ENCODE results near the gene ZC3H13.

Gene ZC3H13

GRCh38 chr13:46087481-46087880 is 34.9 kb upstream of the ZC3H13 start:
- no peak overlapping the region for H3K4me3 ChIP-seq (ENCODE audit: insufficient read depth, low read depth, low read length, poor library complexity, severe bottlenecking)
- no peaks in the 10 kb centered on the region for H3K36me3 ChIP-seq (ENCODE audit: control insufficient read depth, insufficient read depth, low read length)
- no peak overlapping the region for H3K27ac ChIP-seq (ENCODE audit: insufficient read depth, low read length, poor library complexity, severe bottlenecking)
- H3K9me3 ChIP-seq (ENCODE audit: control insufficient read depth, low read length) = no peaks in the 10 kb centered on the region
- no peak for DNase-seq
- H3K4me1 ChIP-seq (ENCODE audit: control insufficient read depth, insufficient read depth, low read length, poor library complexity, severe bottlenecking) = no peaks in the 10 kb centered on the region
- no peaks in the 10 kb centered on the region for H3K27me3 ChIP-seq (replicated peaks; ENCODE audit: control insufficient read depth, insufficient read depth, low read length, poor library complexity, severe bottlenecking)

- H3K36me3 ChIP-seq (ENCODE audit: control insufficient read depth, insufficient read depth, low read length) = no peaks in the 10 kb centered on the region
- no peak for DNase-seq
- H3K9me3 ChIP-seq (ENCODE audit: control insufficient read depth, low read length) = no peaks in the 10 kb centered on the region
- no peak overlapping the region for H3K4me3 ChIP-seq (ENCODE audit: insufficient read depth, low read depth, low read length, poor library complexity, severe bottlenecking)
- H3K27ac ChIP-seq (ENCODE audit: insufficient read depth, low read length, poor library complexity, severe bottlenecking) = no peak overlapping the region
- H3K27me3 ChIP-seq (replicated peaks; ENCODE audit: control insufficient read depth, insufficient read depth, low read length, poor library complexity, severe bottlenecking) = no peaks in the 10 kb centered on the region
- H3K4me1 ChIP-seq (ENCODE audit: control insufficient read depth, insufficient read depth, low read length, poor library complexity, severe bottlenecking) = no peaks in the 10 kb centered on the region
Measured at GRCh38 chr13:46086985-46087384, 34.4 kb upstream of the ZC3H13 start.

- H3K36me3 ChIP-seq (ENCODE audit: control insufficient read depth, insufficient read depth, low read length) = no peaks in the 10 kb centered on the region
- DNase-seq = no peak
- no peaks in the 10 kb centered on the region for H3K9me3 ChIP-seq (ENCODE audit: control insufficient read depth, low read length)
- H3K27ac ChIP-seq (ENCODE audit: insufficient read depth, low read length, poor library complexity, severe bottlenecking) = no peak overlapping the region
- H3K27me3 ChIP-seq (replicated peaks; ENCODE audit: control insufficient read depth, insufficient read depth, low read length, poor library complexity, severe bottlenecking) = no peaks in the 10 kb centered on the region
- no peaks in the 10 kb centered on the region for H3K4me1 ChIP-seq (ENCODE audit: control insufficient read depth, insufficient read depth, low read length, poor library complexity, severe bottlenecking)
- H3K4me3 ChIP-seq (ENCODE audit: insufficient read depth, low read depth, low read length, poor library complexity, severe bottlenecking) = no peak overlapping the region
Measured at GRCh38 chr13:46086421-46086922, 33.9 kb upstream of the ZC3H13 start.

GRCh38 chr13:46085737-46086136 is 33.2 kb upstream of the ZC3H13 start:
- Histone ChIP-seq H3K4me1 (ENCODE audit: control insufficient read depth, insufficient read depth, low read length, poor library complexity, severe bottlenecking) (no peaks in the 10 kb centered on the region), H3K9me3 (ENCODE audit: control insufficient read depth, low read length) (no peaks in the 10 kb centered on the region), H3K4me3 (ENCODE audit: insufficient read depth, low read depth, low read length, poor library complexity, severe bottlenecking) (no peak overlapping the region), H3K27ac (ENCODE audit: insufficient read depth, low read length, poor library complexity, severe bottlenecking) (no peak overlapping the region), H3K27me3 (replicated peaks; ENCODE audit: control insufficient read depth, insufficient read depth, low read length, poor library complexity, severe bottlenecking) (no peaks in the 10 kb centered on the region), H3K36me3 (ENCODE audit: control insufficient read depth, insufficient read depth, low read length) (no peaks in the 10 kb centered on the region)
- DNase-seq = no peak

- Histone ChIP-seq H3K9me3 (ENCODE audit: control insufficient read depth, low read length) (no peaks in the 10 kb centered on the region), H3K36me3 (ENCODE audit: control insufficient read depth, insufficient read depth, low read length) (no peaks in the 10 kb centered on the region), H3K4me3 (ENCODE audit: insufficient read depth, low read depth, low read length, poor library complexity, severe bottlenecking) (no peak overlapping the region), H3K27me3 (replicated peaks; ENCODE audit: control insufficient read depth, insufficient read depth, low read length, poor library complexity, severe bottlenecking) (no peaks in the 10 kb centered on the region), H3K27ac (ENCODE audit: insufficient read depth, low read length, poor library complexity, severe bottlenecking) (no peak overlapping the region), H3K4me1 (ENCODE audit: control insufficient read depth, insufficient read depth, low read length, poor library complexity, severe bottlenecking) (no peaks in the 10 kb centered on the region)
- DNase-seq = no peak
Measured at GRCh38 chr13:46082324-46082723, 29.8 kb upstream of the ZC3H13 start.

GRCh38 chr13:46079770-46080169 is 27.2 kb upstream of the ZC3H13 start:
- no peak overlapping the region for H3K4me3 ChIP-seq (ENCODE audit: insufficient read depth, low read depth, low read length, poor library complexity, severe bottlenecking)
- H3K9me3 ChIP-seq (ENCODE audit: control insufficient read depth, low read length) = no peaks in the 10 kb centered on the region
- no peak for DNase-seq
- no peaks in the 10 kb centered on the region for H3K27me3 ChIP-seq (replicated peaks; ENCODE audit: control insufficient read depth, insufficient read depth, low read length, poor library complexity, severe bottlenecking)
- H3K27ac ChIP-seq (ENCODE audit: insufficient read depth, low read length, poor library complexity, severe bottlenecking) = no peak overlapping the region
- no peaks in the 10 kb centered on the region for H3K36me3 ChIP-seq (ENCODE audit: control insufficient read depth, insufficient read depth, low read length)
- no peaks in the 10 kb centered on the region for H3K4me1 ChIP-seq (ENCODE audit: control insufficient read depth, insufficient read depth, low read length, poor library complexity, severe bottlenecking)

GRCh38 chr13:46077265-46077664 is 24.7 kb upstream of the ZC3H13 start:
- H3K9me3 ChIP-seq (ENCODE audit: control insufficient read depth, low read length) = no peaks in the 10 kb centered on the region
- no peak for DNase-seq
- no peaks in the 10 kb centered on the region for H3K27me3 ChIP-seq (replicated peaks; ENCODE audit: control insufficient read depth, insufficient read depth, low read length, poor library complexity, severe bottlenecking)
- no peaks in the 10 kb centered on the region for H3K36me3 ChIP-seq (ENCODE audit: control insufficient read depth, insufficient read depth, low read length)
- no peak overlapping the region for H3K4me3 ChIP-seq (ENCODE audit: insufficient read depth, low read depth, low read length, poor library complexity, severe bottlenecking)
- no peaks in the 10 kb centered on the region for H3K4me1 ChIP-seq (ENCODE audit: control insufficient read depth, insufficient read depth, low read length, poor library complexity, severe bottlenecking)
- no peak overlapping the region for H3K27ac ChIP-seq (ENCODE audit: insufficient read depth, low read length, poor library complexity, severe bottlenecking)

- DNase-seq = no peak
- Histone ChIP-seq H3K27me3 (replicated peaks; ENCODE audit: control insufficient read depth, insufficient read depth, low read length, poor library complexity, severe bottlenecking) (no peaks in the 10 kb centered on the region), H3K4me3 (ENCODE audit: insufficient read depth, low read depth, low read length, poor library complexity, severe bottlenecking) (no peak overlapping the region), H3K36me3 (ENCODE audit: control insufficient read depth, insufficient read depth, low read length) (no peaks in the 10 kb centered on the region), H3K27ac (ENCODE audit: insufficient read depth, low read length, poor library complexity, severe bottlenecking) (no peak overlapping the region), H3K9me3 (ENCODE audit: control insufficient read depth, low read length) (no peaks in the 10 kb centered on the region), H3K4me1 (ENCODE audit: control insufficient read depth, insufficient read depth, low read length, poor library complexity, severe bottlenecking) (no peaks in the 10 kb centered on the region)
Measured at GRCh38 chr13:46076827-46077226, 24.3 kb upstream of the ZC3H13 start.

- DNase-seq = no peak
- Histone ChIP-seq H3K4me1 (ENCODE audit: control insufficient read depth, insufficient read depth, low read length, poor library complexity, severe bottlenecking) (no peaks in the 10 kb centered on the region), H3K27ac (ENCODE audit: insufficient read depth, low read length, poor library complexity, severe bottlenecking) (no peak overlapping the region), H3K9me3 (ENCODE audit: control insufficient read depth, low read length) (no peaks in the 10 kb centered on the region), H3K4me3 (ENCODE audit: insufficient read depth, low read depth, low read length, poor library complexity, severe bottlenecking) (no peak overlapping the region), H3K27me3 (replicated peaks; ENCODE audit: control insufficient read depth, insufficient read depth, low read length, poor library complexity, severe bottlenecking) (no peaks in the 10 kb centered on the region), H3K36me3 (ENCODE audit: control insufficient read depth, insufficient read depth, low read length) (no peaks in the 10 kb centered on the region)
Measured at GRCh38 chr13:46075811-46076210, 23.3 kb upstream of the ZC3H13 start.

GRCh38 chr13:46071590-46072249 is 19.2 kb upstream of the ZC3H13 start:
- Histone ChIP-seq H3K4me1 (ENCODE audit: control insufficient read depth, insufficient read depth, low read length, poor library complexity, severe bottlenecking) (no peaks in the 10 kb centered on the region), H3K27me3 (replicated peaks; ENCODE audit: control insufficient read depth, insufficient read depth, low read length, poor library complexity, severe bottlenecking) (no peaks in the 10 kb centered on the region), H3K9me3 (ENCODE audit: control insufficient read depth, low read length) (no peaks in the 10 kb centered on the region), H3K36me3 (ENCODE audit: control insufficient read depth, insufficient read depth, low read length) (no peaks in the 10 kb centered on the region), H3K27ac (ENCODE audit: insufficient read depth, low read length, poor library complexity, severe bottlenecking) (no peak overlapping the region), H3K4me3 (ENCODE audit: insufficient read depth, low read depth, low read length, poor library complexity, severe bottlenecking) (no peak overlapping the region)
- no peak for DNase-seq

Data from effector memory CD4-positive, alpha-beta T cell (primary cell).